Measurements from ENCODE around the gene TBC1D16. TPM values are rescaled to one million over a fixed set of nuclear protein-coding genes. Genes with fewer than 3 reads are reported as not detected.
"Not testable (repeated sequence)": the region's sequence is repeated elsewhere in the genome, so short reads cannot be mapped to it uniquely, and the experiment has no call there.

TBC1D16 gene
- total RNA-seq, 1 donor from 2014 or later, result 24.7 TPM

GRCh38 chr17:80050706-80051105 lies 15.0 kb upstream of the TBC1D16 start:
- Histone ChIP-seq H3K4me1 (no peaks in the 10 kb centered on the region), H3K36me3 (peaks cover 16% of the 10 kb centered on the region), H3K27ac (no peak overlapping the region), H3K27me3 (ENCODE audit: low read depth) (no peaks in the 10 kb centered on the region), H3K4me3 (no peak overlapping the region), H3K9me3 (no peaks in the 10 kb centered on the region)
- DNase-seq (no peak), ATAC-seq (no peak)
- TF ChIP-seq CTCF (IDR thresholded peaks at IDR 0.05), result no peak
- intact Hi-C loops (cut with DNase I), result no loop called here

- Histone ChIP-seq H3K36me3 (peaks cover 16% of the 10 kb centered on the region), H3K4me1 (no peaks in the 10 kb centered on the region), H3K4me3 (no peak overlapping the region), H3K27ac (no peak overlapping the region), H3K27me3 (ENCODE audit: low read depth) (no peaks in the 10 kb centered on the region), H3K9me3 (no peaks in the 10 kb centered on the region)
- no peak for DNase-seq
- ATAC-seq, result no peak
- no peak for TF ChIP-seq CTCF (IDR thresholded peaks at IDR 0.05)
- intact Hi-C loops (cut with DNase I), result no loop called here
Measured at GRCh38 chr17:80049986-80050385, 14.3 kb upstream of the TBC1D16 start.

DNA sequence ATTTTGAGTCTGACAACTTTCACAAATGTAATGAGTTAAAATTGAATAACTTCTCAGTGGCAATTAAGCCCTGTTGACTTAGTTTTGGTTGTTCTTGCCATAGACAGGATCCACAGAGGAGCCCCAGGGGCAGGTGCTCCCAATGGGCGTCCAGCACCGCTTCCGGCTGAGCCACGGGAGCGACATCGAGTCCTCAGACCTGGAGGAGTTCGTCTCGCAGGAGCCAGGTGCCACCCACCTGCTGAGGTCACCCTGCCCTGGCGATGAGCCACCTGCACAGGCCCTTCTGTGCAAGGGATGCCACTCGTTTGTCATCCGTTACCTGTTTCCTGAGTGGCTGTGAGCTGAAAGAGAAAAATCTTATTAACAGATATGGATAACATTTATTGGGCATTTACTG lies 11.5 kb upstream of the TBC1D16 start:
- Histone ChIP-seq H3K27me3 (ENCODE audit: low read depth) (no peaks in the 10 kb centered on the region), H3K9me3 (no peaks in the 10 kb centered on the region), H3K4me3 (no peak overlapping the region), H3K4me1 (no peaks in the 10 kb centered on the region), H3K36me3 (peaks cover 16% of the 10 kb centered on the region), H3K27ac (no peak overlapping the region)
- DNase-seq (no peak), ATAC-seq (no peak)
- no peak for TF ChIP-seq CTCF (IDR thresholded peaks at IDR 0.05)
- intact Hi-C loops (cut with DNase I), result no loop called here

GRCh38 chr17:80046709-80047108 lies 11.0 kb upstream of the TBC1D16 start:
- H3K9me3 ChIP-seq; H3K27ac ChIP-seq; intact Hi-C loops (cut with DNase I); H3K27me3 ChIP-seq (ENCODE audit: low read depth); ATAC-seq; H3K4me1 ChIP-seq; DNase-seq; H3K4me3 ChIP-seq: not testable (repeated sequence)
- peaks cover 16% of the 10 kb centered on the region for H3K36me3 ChIP-seq

GRCh38 chr17:80045703-80046102 lies 10.0 kb upstream of the TBC1D16 start:
- H3K4me1 ChIP-seq, result no peaks in the 10 kb centered on the region
- H3K9me3 ChIP-seq, result no peaks in the 10 kb centered on the region
- no peak for TF ChIP-seq CTCF (IDR thresholded peaks at IDR 0.05)
- intact Hi-C loops (cut with DNase I), result no loop called here
- peaks cover 10% of the 10 kb centered on the region for H3K36me3 ChIP-seq
- no peak overlapping the region for H3K4me3 ChIP-seq
- H3K27me3 ChIP-seq (ENCODE audit: low read depth), result no peaks in the 10 kb centered on the region
- H3K27ac ChIP-seq, result no peak overlapping the region
- DNase-seq, result no peak
- ATAC-seq, result no peak

DNA sequence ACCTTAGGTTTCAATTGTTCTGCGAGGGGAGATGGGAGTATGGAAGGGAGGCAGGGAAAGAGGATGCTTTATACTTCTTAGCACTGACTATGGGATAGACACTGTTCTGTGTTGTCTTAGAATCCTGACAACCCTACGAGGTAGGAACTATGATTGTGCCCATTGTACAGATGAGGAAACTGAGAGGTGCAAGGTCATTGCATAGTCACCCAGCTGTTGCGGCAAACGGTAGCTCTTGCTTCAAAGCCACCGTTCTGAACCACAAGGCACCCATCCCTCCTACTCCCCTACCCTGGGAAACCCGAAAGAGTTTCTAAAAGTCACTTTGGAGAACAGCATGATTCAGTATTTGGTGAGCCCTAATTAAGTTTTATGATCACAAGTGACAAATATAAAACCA lies 8.3 kb upstream of the TBC1D16 start:
- Histone ChIP-seq H3K27me3 (ENCODE audit: low read depth) (no peaks in the 10 kb centered on the region), H3K36me3 (no peaks in the 10 kb centered on the region), H3K4me1 (no peaks in the 10 kb centered on the region), H3K4me3 (no peak overlapping the region), H3K27ac (no peak overlapping the region), H3K9me3 (no peaks in the 10 kb centered on the region)
- DNase-seq (no peak), ATAC-seq (no peak)
- TF ChIP-seq CTCF (IDR thresholded peaks at IDR 0.05), result no peak
- intact Hi-C loops (cut with DNase I), result no loop called here

Measured in lower lobe of right lung (tissue), 2 donors.